NCI-H524 treated with DMSO at 0.1 percent for 48 hours (cell line): ENCODE data around the gene MGLL.

ENCODE experiments used
- DNase-seq: peaks from one replicate; lab custom pipeline; 2025; lab: John Stamatoyannopoulos, UW

The MGLL gene

DNA sequence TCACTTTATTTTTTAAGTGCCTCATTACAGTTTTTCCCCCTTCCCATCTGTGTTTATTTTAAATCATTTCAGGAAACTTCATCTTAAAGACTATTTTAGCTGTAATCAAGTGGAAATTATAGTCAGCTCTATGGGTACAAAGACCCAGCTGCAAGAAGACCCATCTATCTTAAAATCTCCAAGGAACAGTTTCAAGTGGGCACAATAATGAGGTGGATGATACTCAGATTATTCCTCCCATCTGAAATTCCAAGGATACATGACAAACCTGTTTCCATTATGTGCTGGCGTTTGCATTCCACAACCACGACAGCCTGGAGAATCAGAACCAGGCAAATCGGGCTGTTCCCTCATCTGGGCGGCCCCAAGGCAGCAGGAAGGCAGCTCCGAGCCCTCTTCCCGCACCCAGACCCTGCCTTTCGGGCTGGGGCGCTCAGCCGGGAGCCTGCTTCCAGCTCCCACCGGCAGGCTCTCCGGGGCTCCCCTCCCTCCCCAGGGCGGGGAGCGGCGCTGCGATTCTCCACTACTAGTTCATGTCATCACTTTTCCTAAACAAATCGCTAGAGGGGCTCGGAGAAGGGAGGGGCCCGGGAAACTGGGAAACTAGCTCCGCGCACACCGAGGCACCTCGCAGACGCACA is at the start of gene MGLL:
TSS of gene MGLL (minus strand) at position 475 of the 641 bp plus-strand sequence. CDS start at position 278, 197 bp downstream.
- DNase-seq = peak; percentile 24

DNA sequence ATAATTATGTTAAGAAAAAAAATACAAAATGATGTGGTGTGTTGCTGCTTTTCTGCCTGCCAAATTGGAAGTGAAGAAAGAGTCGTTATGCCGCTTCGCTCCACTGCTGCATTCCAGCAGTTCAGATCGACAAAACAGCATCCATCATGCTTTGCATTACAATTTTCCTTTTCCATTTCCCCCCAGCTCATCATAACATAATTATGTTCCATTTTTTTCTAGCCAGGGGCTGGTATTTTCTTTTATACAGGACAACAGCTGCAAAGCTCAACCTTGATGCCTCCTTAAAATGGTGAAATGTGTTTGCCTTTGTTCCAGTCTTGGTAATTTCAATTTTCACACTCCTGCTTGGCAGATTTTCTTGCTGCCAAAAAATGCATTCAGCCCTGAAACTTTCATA is 47.8 kb upstream of the MGLL start:
- no peak for DNase-seq

DNA sequence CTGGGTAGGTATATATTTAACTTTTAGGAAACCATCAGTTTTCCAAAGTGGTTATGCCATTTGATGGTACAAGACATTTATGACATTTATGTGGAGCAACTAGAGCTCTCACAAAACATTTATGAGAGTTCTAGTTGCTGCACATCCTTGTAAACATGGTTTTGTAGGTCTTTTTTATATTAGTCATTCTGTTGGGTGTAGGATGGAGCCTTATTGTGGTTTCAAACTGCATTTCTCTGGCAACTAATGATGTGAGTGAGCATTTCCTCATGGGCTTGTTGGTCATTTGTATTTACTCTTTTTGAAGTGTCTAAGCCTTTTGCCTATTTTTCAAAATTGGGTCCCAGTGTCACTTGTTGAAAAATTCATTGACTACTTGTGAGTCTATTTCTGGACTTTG is 45.7 kb upstream of the MGLL start:
- DNase-seq = no peak

DNA sequence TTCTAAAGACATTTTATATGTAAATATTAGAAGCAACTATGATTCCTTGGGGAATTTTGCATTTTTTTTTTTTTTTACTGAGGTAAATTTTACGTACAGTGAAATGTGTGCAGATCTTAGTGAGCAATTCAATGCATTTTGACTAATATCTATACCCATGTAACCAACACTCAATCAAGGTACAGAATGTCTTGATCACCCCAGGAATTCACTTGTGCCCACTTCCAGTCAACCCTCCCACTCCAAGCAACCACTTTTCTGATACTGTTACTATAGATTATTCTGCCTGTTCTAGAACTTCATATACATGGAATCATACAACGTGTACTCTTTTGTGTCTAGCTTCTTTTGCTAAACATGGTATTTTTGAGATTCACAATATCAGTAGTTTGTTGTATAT is 45.1 kb upstream of the MGLL start:
- no peak for DNase-seq

DNA sequence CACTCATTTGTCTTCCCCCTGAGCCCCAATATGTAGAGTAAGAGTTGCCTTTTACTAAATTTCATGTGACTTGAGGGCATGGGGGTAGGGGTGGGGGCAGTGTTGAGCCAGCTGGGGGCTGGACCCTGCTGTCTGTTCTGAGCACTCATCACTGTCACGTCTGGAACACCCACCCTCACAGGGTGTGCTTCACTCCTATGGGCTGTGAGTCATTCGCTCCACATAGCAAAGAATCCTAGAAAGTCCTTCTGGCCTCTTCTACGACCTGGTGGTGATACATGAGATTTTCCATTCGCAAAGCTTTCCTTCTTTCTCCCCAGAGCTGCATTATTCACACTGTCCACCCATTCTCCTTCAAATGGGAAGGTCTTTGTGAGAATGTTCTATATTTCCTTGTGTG is 43.6 kb upstream of the MGLL start:
- DNase-seq = no peak

DNA sequence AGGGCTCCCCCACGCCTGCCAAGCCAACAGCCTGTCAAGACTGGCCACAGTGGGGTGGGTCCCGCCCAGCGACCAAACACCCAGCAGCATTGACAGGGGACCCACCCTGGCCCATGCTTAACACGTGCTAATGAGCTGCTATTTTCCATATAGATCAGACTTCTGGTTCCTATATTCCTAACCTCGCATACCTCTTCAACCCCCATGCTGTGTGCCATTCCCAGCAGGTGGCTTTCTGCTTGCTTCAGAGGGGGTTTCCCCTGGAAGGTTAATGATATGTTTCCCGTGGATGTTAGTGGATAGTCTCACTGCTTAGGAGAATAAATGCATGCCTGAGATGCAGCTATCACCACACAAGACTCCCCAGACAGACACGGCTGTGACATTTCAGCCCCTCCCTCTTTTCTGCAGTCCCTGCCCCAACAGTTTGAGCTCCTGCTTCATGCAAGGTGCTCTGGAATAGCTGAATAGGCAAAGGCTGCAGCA is 37.9 kb upstream of the MGLL start:
- no peak for DNase-seq

DNA sequence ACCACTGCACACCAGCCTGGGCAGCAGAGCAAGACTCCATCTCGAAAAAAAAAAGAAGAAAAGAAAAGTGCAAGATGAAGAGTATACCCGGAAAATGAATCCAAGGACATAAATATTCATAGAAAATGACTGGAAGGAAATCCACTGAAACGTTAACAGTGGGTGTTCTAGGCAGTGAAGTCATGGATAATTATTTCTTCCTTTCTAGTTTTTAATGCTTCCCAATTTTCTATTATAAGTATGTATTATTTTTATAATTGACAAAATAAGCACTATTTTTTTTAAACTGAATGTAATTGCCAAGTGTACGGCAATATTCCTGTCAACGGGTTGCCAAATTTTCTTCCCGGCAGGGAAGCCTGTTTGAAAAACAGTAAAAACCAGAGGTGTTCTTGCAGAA is 37.4 kb upstream of the MGLL start:
- DNase-seq = no peak

DNA sequence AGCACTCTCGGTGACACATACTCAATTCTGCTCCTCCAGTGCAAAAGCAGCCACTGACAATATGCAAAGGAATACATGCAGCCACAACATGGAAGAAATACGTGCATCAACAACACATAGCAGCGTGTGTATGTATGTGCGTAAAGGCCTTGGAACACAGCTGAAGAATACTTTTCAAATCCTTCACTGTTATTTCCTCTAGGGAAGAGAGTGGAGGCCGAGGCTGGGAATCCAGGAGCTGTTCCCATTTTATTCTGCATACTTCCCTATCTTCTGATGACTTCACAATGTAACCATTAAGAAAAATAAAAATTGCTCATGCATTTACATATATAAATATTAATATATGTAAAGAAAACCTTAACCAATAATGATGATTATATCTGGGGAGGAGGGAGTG is 36.6 kb upstream of the MGLL start:
- no peak for DNase-seq

DNA sequence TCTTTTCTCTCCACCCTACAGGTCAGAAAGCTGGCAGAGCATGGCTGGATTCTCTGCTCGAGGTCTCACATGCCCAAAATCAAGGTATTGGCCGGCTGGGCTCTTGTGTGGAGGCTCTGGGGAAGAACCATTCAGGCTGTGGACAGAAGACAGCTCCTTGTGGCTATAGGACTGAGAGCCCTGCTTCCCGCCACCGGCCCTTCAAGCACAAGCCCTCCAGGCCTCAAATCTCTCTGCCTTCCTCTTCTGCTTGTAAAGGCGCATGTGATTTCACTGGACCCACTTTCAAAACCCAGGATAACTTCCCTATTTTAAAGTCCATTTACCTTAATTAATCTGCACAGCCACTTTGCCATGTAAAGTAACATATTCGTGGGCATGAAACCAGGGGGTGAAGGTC is 36.2 kb upstream of the MGLL start:
- no peak for DNase-seq

DNA sequence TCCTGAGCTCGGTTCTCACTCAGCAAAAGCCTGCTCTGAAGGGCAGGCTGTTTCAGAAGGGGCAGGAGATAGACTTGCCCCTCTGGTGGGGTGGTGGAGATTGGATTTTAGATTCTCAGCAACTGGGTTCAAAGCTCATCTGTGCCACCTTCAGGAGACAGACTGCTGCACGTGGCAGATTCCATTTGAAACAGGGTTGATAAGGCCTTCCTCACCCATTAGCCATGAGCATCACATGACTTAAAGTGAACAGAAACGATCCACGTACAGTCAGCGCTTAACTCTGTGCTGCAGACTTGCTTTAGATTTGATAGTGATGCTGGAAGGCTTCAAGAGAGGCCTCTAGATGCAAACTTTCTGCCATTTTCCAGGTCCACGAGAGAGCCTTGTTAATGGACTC is 35.0 kb upstream of the MGLL start:
- DNase-seq = peak; percentile 21

DNA sequence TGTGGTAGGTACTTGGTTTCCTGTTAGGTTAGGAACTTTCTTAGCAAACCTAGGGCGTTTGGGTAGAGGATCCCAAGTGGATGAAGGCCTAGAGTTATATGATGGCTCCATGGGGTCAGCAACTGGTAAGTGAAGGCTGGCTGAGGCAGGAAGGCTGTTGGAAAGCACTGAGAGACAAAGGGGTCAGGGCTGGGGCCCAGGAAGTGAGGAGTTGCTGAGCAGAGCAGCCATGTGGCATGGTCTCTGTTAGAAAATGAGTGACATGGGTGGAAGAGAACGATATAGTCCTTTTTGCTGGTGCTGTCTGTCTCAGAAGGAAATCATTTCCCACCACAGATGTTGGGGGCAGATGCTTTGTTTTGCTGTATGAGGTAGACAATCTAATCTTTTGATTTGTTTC is 34.5 kb upstream of the MGLL start:
- DNase-seq = no peak

DNA sequence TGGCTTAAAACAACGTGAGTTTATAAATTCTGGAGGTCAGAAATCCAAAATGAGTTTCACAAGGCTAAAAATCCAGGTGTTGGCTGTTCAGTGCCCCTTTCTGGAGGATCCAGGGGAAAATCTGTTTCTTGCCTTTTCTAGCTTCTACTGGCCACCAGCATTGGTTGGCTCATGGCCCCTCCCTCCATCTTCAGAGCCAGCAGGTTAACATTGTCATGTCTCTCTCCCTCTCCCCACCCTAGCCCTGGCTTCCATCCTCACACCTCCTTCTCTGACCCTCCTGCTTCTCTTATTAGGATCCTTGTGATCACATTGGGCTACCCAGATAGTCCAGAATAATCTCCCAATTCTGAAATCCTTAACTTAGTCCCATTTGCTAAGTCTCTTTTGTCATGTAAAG is 32.9 kb upstream of the MGLL start:
- no peak for DNase-seq

DNA sequence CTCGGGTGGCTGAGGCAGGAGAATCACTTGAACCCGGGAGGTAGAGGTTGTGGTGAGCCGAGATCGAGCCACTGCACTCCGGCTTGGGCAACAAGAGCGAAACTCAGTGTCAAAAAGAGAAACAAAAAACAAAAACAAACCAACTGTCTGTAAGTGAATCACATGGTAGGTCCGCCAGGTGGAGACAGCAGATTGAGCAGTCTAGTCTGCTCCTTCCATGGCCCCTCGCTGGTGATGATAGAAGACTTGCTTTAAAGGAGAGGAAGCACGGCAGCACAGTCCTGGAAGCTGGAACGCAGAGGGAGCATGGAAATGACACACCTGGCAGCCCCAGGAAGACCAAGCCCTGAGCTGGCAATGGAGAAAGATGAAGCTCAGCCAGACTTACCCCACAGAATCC is 31.4 kb upstream of the MGLL start:
- DNase-seq = no peak

DNA sequence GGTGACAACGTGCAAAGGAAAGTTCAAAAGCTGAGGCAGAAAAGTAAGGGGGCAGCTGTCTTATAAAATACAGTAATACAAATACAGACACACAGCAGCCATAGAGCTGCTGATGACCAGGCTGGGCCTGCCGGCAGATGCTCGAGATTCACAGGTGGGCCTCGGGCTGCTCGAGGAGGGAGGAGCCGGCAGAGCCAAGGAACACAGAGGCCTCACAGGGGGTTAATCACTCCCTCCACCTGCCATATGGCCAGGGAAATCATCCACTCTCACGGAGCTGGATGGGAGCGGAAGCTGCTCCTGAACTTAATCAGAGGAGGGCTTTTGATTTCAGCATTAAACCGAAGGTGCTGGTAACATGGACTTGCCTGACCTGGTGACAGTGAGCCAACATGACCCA is 29.6 kb upstream of the MGLL start:
- peak; percentile 97 for DNase-seq

DNA sequence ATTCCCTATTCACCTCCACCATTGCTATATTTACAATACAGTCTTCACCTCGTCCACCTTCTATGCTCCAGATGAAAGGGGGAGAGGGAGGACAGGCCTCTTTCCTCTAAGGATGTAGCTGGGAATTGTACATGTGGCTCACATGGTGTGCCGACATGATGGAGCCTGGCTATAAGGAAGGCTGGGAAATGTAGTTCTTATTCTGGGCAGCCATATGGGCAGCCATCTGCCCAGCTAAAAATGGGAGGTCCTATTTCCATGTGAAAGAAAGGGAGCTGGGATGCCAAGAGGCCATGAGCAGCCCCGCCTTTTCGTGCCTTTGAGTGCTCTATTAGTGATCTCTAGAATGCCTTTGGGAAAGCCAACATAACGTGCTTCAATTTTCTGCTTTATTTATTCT is 27.1 kb upstream of the MGLL start:
- DNase-seq = peak; percentile 95

DNA sequence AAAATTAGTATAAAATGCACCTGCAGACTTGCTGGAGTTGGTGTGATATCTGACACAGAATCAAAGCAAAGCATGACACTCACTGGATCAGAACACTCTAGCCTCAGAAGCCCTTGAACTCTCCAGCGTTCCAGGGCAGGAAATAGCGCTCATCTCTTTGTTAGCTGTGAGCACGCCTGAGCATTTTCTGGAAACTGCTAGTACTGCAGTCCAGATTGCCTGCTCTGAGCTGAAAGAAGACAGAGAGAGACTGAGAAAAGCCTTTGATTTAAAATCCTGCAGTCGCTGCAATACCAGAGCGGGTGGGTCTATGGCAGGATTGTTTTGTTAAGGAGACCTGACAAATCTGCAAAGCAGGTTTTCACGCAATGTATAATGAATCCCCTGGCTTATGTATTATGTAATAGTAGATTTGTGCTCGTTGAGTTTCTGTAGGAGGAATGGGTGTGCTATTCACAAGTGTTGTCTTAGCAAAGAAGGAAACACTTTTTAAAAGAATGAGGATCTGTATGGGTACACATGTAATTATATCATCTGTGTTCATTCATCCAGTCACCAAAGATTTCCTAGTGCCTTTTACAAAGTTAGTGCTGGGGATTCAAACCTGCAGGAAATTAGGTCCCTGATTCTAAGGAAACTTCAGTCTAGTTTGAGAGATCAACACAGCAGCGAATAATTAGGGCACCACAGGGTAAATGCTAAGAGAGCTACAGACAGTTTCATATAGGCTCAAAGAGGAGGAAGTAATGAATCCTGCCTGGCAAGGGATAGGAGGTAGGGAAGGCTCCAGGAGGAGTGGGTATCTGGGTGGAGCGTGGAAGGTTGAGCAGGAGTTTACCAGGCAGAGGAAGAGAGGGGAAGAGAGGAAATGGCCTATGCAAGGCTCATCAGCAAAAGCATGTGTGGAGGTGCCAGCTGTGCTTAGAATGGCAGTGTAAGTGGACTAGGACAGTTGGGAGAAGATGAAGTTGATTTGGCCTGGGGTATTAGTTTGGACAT is 26.1 kb upstream of the MGLL start:
- DNase-seq = no peak

DNA sequence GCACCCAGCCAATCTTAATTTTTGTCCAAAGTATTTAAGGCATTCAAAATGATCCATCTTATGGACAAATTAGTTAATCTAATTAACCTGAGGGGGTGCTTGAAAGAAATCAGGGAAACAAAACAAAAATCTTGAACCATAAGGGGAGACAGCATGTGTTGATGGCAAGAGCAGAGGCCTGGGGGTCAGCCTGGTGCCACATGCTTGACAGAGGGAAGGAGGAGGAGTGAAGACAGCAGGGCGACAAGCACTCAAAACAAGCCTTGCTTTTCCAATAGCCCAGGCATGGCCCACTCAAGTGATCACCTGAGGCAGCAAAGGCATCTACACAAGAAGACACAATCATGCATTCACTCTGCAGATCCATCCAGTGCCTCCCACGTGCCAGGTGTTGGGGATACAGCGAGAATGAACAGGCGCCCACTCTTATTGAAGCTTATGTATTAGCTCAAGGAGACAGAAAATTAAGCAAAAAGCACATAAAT is 25.0 kb upstream of the MGLL start:
- peak; percentile 65 for DNase-seq

DNA sequence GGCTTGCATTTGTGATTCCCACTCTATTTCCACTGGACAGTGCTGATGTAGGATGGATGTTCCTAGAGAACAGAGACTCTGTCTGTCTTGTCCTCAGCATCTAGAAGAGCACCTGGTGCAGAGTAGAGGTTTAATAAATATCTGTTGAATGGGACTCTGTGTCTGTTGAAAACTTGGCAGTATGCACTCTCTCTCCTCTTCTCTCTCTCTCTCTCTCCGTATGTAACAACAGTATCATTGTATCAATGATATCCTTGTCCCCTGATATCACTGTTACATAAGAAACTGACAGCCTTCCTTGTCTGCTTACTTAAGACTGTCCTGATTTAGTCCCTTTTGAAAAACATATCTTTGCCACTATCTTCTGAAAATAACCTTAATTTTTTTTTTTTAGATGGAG is 24.3 kb upstream of the MGLL start:
- DNase-seq = no peak

DNA sequence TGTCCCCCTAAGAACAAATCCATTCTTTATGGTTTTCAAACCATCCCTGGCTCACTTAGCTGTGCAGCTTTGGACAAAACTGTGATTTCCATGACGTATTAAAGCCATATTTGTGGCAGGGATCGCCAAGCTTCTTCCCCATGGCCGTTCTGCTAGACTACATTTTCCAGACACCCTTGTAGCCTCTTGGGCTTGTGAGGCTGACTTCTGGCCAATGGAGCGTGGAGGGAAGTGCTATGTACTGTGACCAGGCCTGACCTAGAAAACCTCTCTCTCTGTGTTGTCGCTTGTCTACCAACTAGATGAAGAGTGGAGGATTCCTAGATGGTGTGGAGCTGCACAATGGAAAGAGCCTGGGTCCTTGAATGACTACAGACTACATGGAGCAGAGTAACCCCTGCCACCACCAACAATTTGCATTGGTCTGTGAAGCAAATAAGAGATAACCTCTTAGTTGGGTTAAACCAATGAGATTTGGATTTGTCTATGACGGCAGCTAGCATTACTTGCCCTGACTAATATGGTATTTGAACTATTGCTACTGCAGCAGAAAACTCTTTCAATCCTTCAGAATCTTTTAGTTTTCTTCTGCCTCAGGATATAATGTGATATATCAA is 22.1 kb upstream of the MGLL start:
- DNase-seq = no peak

DNA sequence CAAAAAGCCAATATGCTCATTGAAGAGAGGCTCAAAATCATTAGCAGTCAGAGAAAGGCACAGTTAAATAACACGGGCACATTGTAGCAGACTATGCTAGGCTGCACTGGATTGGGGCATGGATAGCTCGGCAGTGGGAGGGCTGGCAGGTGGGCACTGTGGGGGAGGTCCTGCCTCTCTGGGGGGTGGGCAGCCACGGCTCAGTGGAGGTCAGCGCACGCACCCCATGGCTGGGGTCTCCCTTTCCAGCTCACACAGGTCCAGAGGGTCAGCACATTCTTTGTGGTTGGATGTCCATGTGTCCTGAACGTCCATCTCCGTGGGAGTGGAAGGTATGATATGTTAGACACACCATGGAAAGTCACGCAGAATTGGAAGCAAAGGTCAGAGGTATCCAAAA is 18.4 kb upstream of the MGLL start:
- no peak for DNase-seq

DNA sequence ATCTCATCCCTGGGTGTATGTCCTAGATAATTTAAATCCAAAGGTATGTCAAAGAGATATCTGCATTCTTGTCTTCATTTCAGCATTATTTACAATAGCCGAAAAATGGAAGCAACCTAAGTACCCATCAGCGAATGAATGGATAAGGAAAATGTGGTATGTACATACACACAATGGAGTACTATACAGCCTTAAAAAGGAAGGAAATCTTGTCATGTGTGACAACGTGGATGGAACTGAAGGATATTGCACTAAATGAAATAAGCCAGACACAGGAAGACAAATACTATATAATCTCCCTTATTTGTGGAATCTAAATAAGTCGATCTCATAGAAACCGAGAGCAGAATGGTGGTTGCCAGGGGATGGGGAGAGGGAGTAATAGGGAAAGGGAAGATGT is 16.8 kb upstream of the MGLL start:
- DNase-seq = no peak

DNA sequence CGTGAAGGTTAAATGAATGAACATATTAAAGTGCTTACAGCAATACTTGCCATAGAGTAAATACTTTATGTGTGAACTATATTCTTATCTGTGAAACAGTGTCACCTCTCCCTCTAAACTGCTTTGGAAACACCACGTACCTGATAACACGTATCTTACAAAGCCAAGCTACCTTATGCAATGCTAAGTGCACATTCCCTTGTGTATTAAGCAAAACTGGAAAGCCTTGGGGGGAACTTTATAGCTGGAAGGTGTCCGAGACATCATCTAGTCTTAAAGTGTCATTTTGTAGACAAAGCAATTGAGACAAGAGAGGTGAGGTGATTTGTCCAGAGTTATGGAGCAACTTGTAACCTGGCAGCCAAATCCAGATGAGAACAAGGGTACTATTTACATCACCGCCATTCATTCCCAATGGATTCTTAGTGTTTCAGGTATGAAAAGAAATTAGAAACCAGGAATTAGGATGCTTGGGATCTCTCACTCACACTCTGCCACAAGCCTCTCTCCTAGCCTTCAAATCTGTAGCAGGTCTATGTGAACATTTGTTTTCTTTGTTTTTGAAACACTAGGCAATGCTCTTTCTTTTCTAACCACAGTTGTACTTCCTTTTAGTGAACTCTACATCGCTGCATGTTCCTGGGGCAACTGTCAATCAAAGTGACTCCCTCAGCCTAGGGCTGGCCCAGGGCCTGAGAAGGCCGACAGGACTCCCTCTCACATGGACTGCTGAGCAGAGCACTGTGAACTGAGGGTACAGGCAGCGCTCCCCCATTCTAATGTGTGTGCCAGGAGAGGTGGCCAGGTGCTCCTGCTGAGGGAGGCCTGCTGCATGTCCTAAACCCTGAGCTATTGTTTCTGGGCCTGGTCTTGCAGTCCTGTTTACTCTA is 13.9 kb upstream of the MGLL start:
- DNase-seq = no peak
